AG09309 (cell line): Measurements from ENCODE around the gene IGSF10.

Experiments used
- DNase-seq: peaks from one replicate; pipeline ENCODE4 v3.0.0-alpha.2; 2010; ENCODE audit warnings: low read depth
- H3K4me3 ChIP-seq: 2 replicates; pipeline ENCODE4 v1.5.1; 2011; ENCODE audit warnings: mild to moderate bottlenecking, low read depth, low read length, moderate library complexity; ENCODE audit not compliant: control insufficient read depth
- TF ChIP-seq, protein P1 (sequence below): IDR thresholded peaks from 2 replicates; pipeline ENCODE4 v1.5.1; 2011; ENCODE audit warnings: mild to moderate bottlenecking, low read depth, low read length, inconsistent platforms; ENCODE audit not compliant: insufficient read depth, control insufficient read depth; ENCODE audit errors: missing control alignments

The IGSF10 gene

GRCh38 chr3:151462278-151462780 lies 1.5 kb upstream of the IGSF10 start:
- TF ChIP-seq, protein P1, sequence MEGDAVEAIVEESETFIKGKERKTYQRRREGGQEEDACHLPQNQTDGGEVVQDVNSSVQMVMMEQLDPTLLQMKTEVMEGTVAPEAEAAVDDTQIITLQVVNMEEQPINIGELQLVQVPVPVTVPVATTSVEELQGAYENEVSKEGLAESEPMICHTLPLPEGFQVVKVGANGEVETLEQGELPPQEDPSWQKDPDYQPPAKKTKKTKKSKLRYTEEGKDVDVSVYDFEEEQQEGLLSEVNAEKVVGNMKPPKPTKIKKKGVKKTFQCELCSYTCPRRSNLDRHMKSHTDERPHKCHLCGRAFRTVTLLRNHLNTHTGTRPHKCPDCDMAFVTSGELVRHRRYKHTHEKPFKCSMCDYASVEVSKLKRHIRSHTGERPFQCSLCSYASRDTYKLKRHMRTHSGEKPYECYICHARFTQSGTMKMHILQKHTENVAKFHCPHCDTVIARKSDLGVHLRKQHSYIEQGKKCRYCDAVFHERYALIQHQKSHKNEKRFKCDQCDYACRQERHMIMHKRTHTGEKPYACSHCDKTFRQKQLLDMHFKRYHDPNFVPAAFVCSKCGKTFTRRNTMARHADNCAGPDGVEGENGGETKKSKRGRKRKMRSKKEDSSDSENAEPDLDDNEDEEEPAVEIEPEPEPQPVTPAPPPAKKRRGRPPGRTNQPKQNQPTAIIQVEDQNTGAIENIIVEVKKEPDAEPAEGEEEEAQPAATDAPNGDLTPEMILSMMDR = no peak
- no peak overlapping the region for H3K4me3 ChIP-seq
- DNase-seq = no peak

GRCh38 chr3:151460228-151460627 lies 633 bp downstream of the IGSF10 start:
- TF ChIP-seq, protein P1 = no peak
- H3K4me3 ChIP-seq = no peak overlapping the region
- no peak for DNase-seq

- TF ChIP-seq, protein P1 = no peak
- no peak overlapping the region for H3K4me3 ChIP-seq
- no peak for DNase-seq
Measured at GRCh38 chr3:151459358-151459757, 1.5 kb downstream of the IGSF10 start.

- H3K4me3 ChIP-seq = no peak overlapping the region
- TF ChIP-seq, protein P1 = no peak
- no peak for DNase-seq
Measured at GRCh38 chr3:151456065-151456464, 4.8 kb downstream of the IGSF10 start.

- H3K4me3 ChIP-seq = no peak overlapping the region
- DNase-seq = no peak
- TF ChIP-seq, protein P1 = no peak
Measured at GRCh38 chr3:151452841-151453240, 8.0 kb downstream of the IGSF10 start.

DNA sequence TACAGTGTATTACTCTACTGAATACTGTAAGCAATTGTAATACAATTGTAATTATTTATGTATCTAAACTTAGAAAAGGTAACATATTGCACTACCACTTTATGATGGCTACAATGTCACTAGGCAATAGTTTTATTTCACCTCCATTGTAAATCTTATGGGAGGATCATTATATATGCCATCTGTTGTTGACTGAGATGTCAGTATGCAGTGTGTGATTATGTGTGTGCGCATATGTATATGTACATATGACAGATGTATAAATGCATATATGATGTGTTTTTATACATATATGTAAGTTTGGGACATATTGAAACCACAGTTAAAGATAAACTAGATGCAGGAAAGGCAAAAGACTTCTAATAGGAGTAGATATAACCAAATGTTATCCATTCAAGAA lies 8.5 kb downstream of the IGSF10 start:
- TF ChIP-seq, protein P1 = no peak
- no peak overlapping the region for H3K4me3 ChIP-seq
- DNase-seq = no peak

- TF ChIP-seq, protein P1 = no peak
- DNase-seq = no peak
- H3K4me3 ChIP-seq = no peak overlapping the region
Measured at GRCh38 chr3:151446002-151446340, 14.9 kb downstream of the IGSF10 start.
